GM12874 (cell line): ENCODE measurements around the gene SLC37A1.

Experiments
- CTCF ChIP-seq: IDR thresholded peaks from 2 replicates; pipeline ENCODE4 v1.5.1; 2011; ENCODE audit warnings: low read depth, mild to moderate bottlenecking, control low read depth, low read length, moderate library complexity; ENCODE audit not compliant: insufficient read depth

The SLC37A1 gene

GRCh38 chr21:42565206-42565810, 51.7 kb downstream of the SLC37A1 start:
- no peak for TF ChIP-seq CTCF

GRCh38 chr21:42565886-42566523, 52.4 kb downstream of the SLC37A1 start:
- TF ChIP-seq CTCF: no peak

- TF ChIP-seq CTCF: no peak
Observed at GRCh38 chr21:42566524-42567213, 53.0 kb downstream of the SLC37A1 start.

GRCh38 chr21:42567214-42567555, 53.5 kb downstream of the SLC37A1 start:
- no peak for TF ChIP-seq CTCF

GRCh38 chr21:42567861-42568260, 54.2 kb downstream of the SLC37A1 start:
- TF ChIP-seq CTCF: no peak

GRCh38 chr21:42568376-42568775, 54.7 kb downstream of the SLC37A1 start:
- TF ChIP-seq CTCF: no peak

- no peak for TF ChIP-seq CTCF
Observed at GRCh38 chr21:42568866-42569731, 55.4 kb downstream of the SLC37A1 start.
